Measurements from ENCODE around the gene MUS81. TPM values are rescaled to one million over a fixed set of nuclear protein-coding genes. Genes with fewer than 3 reads are reported as not detected.
A peak's percentile ranks its signal among the peaks of the same experiment; 100 is the strongest.

MUS81 gene
- total and polyA plus RNA-seq, 9 of the 15 experiments (the other 6 are each of a cell fraction or from before 2014, with no cell fraction given): 13.4 to 118 (median 53.7) TPM

GRCh38 chr11:65886826-65887722, 26.8 kb downstream of the MUS81 start:
- Histone ChIP-seq H3K4me1 (replicated peaks in 1 of 2; ENCODE audit: control insufficient read depth in 2 of 2, insufficient read depth in 2 of 2, low read length in 2 of 2) (peaks cover 17 to 61% of the 10 kb centered on the region in 2 experiments), H3K4me3 (peak overlapping the region; percentile 69), H3K79me2 (ENCODE audit: control insufficient read depth, insufficient read depth, low read length) (peaks cover 34% of the 10 kb centered on the region), H3K27me3 (ENCODE audit: control insufficient read depth in 2 of 2, insufficient read depth in 2 of 2, low read length in 2 of 2) (no peaks in the 10 kb centered on the region), H3K4me2 (ENCODE audit: insufficient read depth, low read length) (peak overlapping the region; percentile 90), H3K36me3 (ENCODE audit: control insufficient read depth, insufficient read depth, low read length) (peaks cover 53% of the 10 kb centered on the region), H3K9ac (ENCODE audit: insufficient read depth in 1 of 2, low read depth in 2 of 2, low read length in 2 of 2) (peak overlapping the region; percentile 58 to 96), H3K27ac (ENCODE audit: extremely low read depth, low read depth, low read length) (peak overlapping the region; percentile 71; the same call in 2 of the 3 replicates), H3K9me1 (ENCODE audit: control insufficient read depth, insufficient read depth, low read length) (no peaks in the 10 kb centered on the region), H3K9me3 (replicated peaks; ENCODE audit: control insufficient read depth, insufficient read depth, low read depth, low read length) (no peaks in the 10 kb centered on the region), H2AFZ (ENCODE audit: low read depth, low read length) (no peak overlapping the region), H4K20me1 (replicated peaks; ENCODE audit: control insufficient read depth, insufficient read depth, low read length) (peaks cover 3% of the 10 kb centered on the region; the same call in 1 of the 2 replicates)
- no TSS peak for BruUV-seq (replicated peaks)
- in situ Hi-C loops (cut with MboI): no loop called here
- ChIA-PET CTCF (ENCODE audit: low intra/inter-chr PET ratio) (interaction anchor here (1.1 to 3.3 kb wide), 3 partner anchors 25 to 176 kb away, joined by 3 to 40 read pairs (median 12); partner anchors contain the start of gene KAT5), POLR2A (interaction anchor here (0.6 to 14.4 kb wide), 13 partner anchors 13 to 220 kb away, joined by 3 to 147 read pairs (median 5); partner anchors contain the start of genes CFL1, FOSL1, MUS81 and RNASEH2C)
- DNase-seq (ENCODE audit: extremely low read depth in 1 of 4, low spot score in 3 of 4) (no peak), ATAC-seq (no peak), FAIRE-seq (no peak)
- WGBS (ENCODE audit: insufficient coverage, low coverage, missing lambda C conversion rate): 73% methylated on average over 13 of the region's 14 CpGs
- TF ChIP-seq NFIC (IDR thresholded peaks at IDR 0.05) (peak; percentile 36), ZNF511 (CRISPR knock-in tag; IDR thresholded peaks at IDR 0.05) (no peak), ARID4B (CRISPR knock-in tag; IDR thresholded peaks at IDR 0.05) (0 out of 2 replicates have a peak, but pooled peaks have one; percentile 1)
- intact Hi-C loops (cut with micrococcal nuclease): loop anchor here (5.0 kb wide), 2 partner anchors 105 to 175 kb away; partner anchors contain the start of genes AP5B1 and KAT5
